Type B pancreatic cell (in vitro differentiated cells): ENCODE data around the gene PRKCB. TPM values are rescaled to one million over a fixed set of nuclear protein-coding genes. Genes with fewer than 3 reads are reported as not detected.

ENCODE experiments used
- DNase-seq: peaks from one replicate; pipeline ENCODE4 v3.0.0; 2021; ENCODE audit warnings: mixed read lengths; ENCODE audit not compliant: unreplicated experiment; ENCODE audit errors: extremely low spot score
- H3K27ac Mint-ChIP-seq: 2 replicates; pipeline ENCODE4 v1.8.0; 2021; ENCODE audit warnings: mild to moderate bottlenecking, mixed read lengths
- H3K27me3 Mint-ChIP-seq: 2 replicates; pipeline ENCODE4 v1.8.0; 2021; ENCODE audit warnings: mixed read lengths
- H3K36me3 Mint-ChIP-seq: 2 replicates; pipeline ENCODE4 v1.8.0; 2021; ENCODE audit warnings: mixed read lengths
- H3K4me1 Mint-ChIP-seq: one replicate; pipeline ENCODE4 v1.8.0; 2021; ENCODE audit warnings: mixed read lengths; ENCODE audit not compliant: unreplicated experiment
- H3K4me3 Mint-ChIP-seq: 2 replicates; pipeline ENCODE4 v1.8.0; 2021; ENCODE audit warnings: mild to moderate bottlenecking, mixed read lengths
- H3K9me3 Mint-ChIP-seq: 2 replicates; pipeline ENCODE4 v1.8.0; 2021; ENCODE audit warnings: mixed read lengths
- total RNA-seq: library from RNA; stranded (reverse); gene quantifications from 2 replicates; pipeline ENCODE4 v1.2.1, GENCODE V29; 2021; ENCODE audit warnings: low replicate concordance
- TF ChIP-seq, protein P1 (sequence below): fragments of 200-600 bp; sonication (generic); conservative IDR thresholded peaks from 2 replicates; pipeline ENCODE4 v1.5.0; 2021; ENCODE audit warnings: antibody characterized with exemption, mild to moderate bottlenecking

PRKCB gene
- total RNA-seq, 1 donor from 2014 or later, result 10.2 TPM

DNA sequence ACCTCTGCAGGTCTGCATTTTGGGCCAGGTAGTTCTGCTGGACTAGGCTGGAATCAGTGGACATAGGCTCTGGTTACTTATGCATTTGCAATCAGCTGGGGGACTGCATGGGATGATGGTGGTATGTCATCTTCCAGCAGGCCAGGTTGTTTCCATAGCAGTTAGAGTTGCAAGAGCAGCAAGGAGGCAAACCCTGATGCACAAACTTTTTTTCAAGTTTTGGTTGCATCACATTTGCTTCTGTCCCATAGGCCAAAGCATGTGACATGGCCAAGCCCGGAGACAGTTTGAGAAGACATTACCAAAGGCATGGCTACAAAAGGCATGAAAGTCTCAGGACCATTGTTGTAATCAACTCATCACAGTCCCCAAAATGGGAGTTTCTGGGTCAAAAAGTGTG, 58.2 kb downstream of the PRKCB start:
- Mint-ChIP-seq H3K27ac (no peak overlapping the region), H3K27me3 (peaks cover 10% of the 10 kb centered on the region), H3K36me3 (no peaks in the 10 kb centered on the region), H3K4me3 (no peak overlapping the region), H3K4me1 (no peaks in the 10 kb centered on the region), H3K9me3 (no peaks in the 10 kb centered on the region)
- no peak for DNase-seq
- TF ChIP-seq, protein P1, sequence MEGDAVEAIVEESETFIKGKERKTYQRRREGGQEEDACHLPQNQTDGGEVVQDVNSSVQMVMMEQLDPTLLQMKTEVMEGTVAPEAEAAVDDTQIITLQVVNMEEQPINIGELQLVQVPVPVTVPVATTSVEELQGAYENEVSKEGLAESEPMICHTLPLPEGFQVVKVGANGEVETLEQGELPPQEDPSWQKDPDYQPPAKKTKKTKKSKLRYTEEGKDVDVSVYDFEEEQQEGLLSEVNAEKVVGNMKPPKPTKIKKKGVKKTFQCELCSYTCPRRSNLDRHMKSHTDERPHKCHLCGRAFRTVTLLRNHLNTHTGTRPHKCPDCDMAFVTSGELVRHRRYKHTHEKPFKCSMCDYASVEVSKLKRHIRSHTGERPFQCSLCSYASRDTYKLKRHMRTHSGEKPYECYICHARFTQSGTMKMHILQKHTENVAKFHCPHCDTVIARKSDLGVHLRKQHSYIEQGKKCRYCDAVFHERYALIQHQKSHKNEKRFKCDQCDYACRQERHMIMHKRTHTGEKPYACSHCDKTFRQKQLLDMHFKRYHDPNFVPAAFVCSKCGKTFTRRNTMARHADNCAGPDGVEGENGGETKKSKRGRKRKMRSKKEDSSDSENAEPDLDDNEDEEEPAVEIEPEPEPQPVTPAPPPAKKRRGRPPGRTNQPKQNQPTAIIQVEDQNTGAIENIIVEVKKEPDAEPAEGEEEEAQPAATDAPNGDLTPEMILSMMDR, result no peak

DNA sequence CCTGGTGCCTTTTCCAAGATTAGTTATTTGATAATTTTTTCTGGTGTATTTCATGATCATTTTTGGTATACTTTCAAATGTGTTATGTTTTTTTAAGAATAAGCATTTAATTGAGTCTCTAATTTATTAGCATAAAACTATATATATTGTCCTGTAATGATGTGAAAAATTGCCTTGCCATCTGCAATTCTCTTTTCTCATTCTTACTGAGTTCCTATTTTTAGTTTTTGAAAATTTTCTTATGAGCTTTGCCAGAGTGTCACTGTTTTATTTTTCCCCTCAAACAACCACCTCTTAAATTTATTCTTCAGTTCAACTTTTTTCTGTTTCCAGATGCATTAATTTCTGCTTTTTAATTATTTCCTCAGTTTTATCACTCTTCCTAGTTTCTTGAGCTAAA, 59.3 kb downstream of the PRKCB start:
- TF ChIP-seq, protein P1, result no peak
- no peaks in the 10 kb centered on the region for H3K4me1 Mint-ChIP-seq

DNA sequence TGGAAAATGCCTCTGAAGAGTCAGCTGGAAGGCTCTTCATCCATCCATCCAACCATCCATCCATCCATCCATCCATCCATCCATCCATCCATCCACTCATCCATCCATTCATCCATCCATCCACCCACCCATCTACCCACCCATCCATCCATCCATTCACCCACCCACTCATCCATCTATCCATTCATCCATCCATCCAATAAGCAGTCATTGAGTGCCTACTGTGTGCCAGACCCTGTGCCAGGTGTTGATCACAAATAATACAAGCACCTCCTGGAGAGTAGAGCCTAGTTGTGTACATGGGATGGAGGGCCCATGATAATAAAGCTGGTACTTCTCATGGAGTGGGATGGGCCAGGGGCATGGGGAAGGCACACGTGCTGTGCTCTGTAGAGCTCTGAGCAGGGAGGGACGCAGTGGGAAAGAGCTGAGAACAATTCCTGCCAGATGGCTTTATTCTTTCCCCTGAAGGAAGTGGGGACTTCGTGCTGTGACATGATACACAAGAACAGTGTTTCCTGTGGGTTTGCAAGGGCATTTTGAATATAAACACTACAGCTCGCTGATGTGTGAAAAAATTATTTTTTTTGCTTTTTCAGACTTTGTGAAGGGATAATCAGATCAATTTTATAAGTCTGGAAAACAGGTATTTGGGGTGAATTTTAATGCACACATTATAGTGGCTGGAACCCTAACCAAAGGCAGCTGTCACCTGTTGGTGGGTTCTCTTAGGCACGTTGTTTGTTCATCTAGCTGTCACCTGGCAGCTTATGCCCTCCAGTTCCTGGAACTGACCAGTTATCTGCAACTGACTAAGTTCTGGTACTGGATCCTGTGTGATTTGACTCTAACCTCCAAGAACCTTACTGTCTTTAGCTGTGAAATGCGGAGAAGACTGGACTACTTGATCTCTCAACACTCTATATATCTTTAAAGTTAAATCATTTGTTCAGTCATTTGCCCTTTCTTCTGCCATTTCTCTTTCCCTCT, 61.3 kb downstream of the PRKCB start:
- H3K4me1 Mint-ChIP-seq, result peaks cover 7% of the 10 kb centered on the region
- TF ChIP-seq, protein P1, result no peak
- no peaks in the 10 kb centered on the region for H3K9me3 Mint-ChIP-seq
- H3K27me3 Mint-ChIP-seq, result peaks cover 12% of the 10 kb centered on the region
- H3K27ac Mint-ChIP-seq, result no peak overlapping the region
- H3K36me3 Mint-ChIP-seq, result no peaks in the 10 kb centered on the region
- DNase-seq, result no peak
- H3K4me3 Mint-ChIP-seq, result no peak overlapping the region

More for the DNA sequence above, 59.3 kb downstream of the PRKCB start:
- Mint-ChIP-seq H3K36me3 (no peaks in the 10 kb centered on the region), H3K27me3 (peaks cover 7% of the 10 kb centered on the region), H3K27ac (no peak overlapping the region), H3K9me3 (no peaks in the 10 kb centered on the region), H3K4me3 (no peak overlapping the region)
- DNase-seq, result no peak

DNA sequence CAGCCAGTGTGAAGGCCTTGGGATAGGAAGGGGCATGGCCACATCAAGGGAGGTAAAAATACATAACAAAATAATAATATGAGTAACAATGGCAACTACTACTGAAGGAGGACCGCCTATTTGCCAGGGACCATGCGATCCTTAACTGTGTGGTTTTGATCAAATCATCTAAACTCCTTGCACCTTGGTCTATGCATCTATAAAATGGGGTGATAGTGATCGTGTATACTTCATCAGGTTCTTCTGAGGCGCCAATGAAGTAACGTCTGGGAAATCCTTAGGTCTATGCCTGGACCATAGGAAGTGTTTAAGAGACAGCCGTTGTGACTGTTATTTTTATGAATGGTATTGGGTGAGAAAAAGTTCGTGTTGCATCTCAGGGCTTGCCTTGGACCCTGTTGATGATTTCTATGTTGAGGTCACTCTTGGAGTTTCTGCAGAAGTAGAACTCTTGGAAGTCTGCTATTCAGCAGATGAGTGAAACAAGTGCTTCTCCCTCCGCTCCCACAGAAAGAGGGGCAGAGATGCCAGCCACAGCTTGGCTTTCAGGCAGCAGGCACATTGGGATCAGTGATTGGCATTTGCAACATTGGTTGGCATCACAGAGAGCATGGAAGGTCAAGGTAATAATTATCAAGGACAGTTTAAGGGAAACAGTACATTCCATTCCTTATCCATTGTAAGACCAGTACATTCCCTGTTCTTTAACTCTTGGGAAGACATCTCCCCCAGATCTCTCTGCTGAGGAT, 63.1 kb downstream of the PRKCB start:
- no peak overlapping the region for H3K4me3 Mint-ChIP-seq
- H3K9me3 Mint-ChIP-seq, result no peaks in the 10 kb centered on the region
- TF ChIP-seq, protein P1, result no peak
- no peaks in the 10 kb centered on the region for H3K36me3 Mint-ChIP-seq
- H3K4me1 Mint-ChIP-seq, result peaks cover 7% of the 10 kb centered on the region
- H3K27me3 Mint-ChIP-seq, result peaks cover 12% of the 10 kb centered on the region
- no peak for DNase-seq
- H3K27ac Mint-ChIP-seq, result no peak overlapping the region

GRCh38 chr16:23899869-23900268, 64.1 kb downstream of the PRKCB start:
- Mint-ChIP-seq H3K4me3 (no peak overlapping the region), H3K27ac (no peak overlapping the region), H3K4me1 (peaks cover 7% of the 10 kb centered on the region), H3K36me3 (no peaks in the 10 kb centered on the region), H3K27me3 (peaks cover 9% of the 10 kb centered on the region), H3K9me3 (no peaks in the 10 kb centered on the region)
- TF ChIP-seq, protein P1, result no peak
- no peak for DNase-seq
